ENCODE measurements around the gene BLOC1S1.

DNA sequence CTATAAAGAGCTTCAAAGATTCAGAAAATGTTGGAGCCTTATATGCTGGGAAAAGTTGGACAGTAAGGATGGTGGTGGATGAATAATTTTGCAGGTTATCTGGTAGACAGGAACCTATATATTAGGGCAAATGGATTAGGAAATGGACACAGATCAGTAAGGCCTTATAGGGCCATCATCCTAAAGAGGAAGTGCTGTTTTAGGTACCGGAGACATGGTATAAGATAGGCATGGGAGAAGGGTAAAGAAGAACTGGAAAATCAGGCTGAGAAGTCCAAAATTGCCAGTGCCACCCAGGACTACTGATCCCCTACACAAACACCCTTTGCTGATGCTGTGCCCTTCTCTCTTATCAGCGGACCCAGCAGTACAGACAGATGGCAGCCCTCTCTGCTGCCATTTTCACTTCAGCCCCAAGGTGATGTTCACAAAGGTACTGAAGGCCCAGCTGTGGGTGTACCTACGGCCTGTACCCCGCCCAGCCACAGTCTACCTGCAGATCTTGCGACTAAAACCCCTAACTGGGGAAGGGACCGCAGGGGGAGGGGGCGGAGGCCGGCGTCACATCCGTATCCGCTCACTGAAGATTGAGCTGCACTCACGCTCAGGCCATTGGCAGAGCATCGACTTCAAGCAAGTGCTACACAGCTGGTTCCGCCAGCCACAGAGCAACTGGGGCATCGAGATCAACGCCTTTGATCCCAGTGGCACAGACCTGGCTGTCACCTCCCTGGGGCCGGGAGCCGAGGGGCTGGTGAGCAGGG lies 32.6 kb downstream of the BLOC1S1 start:
- TF ChIP-seq, protein P1, sequence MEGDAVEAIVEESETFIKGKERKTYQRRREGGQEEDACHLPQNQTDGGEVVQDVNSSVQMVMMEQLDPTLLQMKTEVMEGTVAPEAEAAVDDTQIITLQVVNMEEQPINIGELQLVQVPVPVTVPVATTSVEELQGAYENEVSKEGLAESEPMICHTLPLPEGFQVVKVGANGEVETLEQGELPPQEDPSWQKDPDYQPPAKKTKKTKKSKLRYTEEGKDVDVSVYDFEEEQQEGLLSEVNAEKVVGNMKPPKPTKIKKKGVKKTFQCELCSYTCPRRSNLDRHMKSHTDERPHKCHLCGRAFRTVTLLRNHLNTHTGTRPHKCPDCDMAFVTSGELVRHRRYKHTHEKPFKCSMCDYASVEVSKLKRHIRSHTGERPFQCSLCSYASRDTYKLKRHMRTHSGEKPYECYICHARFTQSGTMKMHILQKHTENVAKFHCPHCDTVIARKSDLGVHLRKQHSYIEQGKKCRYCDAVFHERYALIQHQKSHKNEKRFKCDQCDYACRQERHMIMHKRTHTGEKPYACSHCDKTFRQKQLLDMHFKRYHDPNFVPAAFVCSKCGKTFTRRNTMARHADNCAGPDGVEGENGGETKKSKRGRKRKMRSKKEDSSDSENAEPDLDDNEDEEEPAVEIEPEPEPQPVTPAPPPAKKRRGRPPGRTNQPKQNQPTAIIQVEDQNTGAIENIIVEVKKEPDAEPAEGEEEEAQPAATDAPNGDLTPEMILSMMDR (IDR thresholded peaks at IDR 0.05) = no peak
- TF ChIP-seq ZFX (IDR thresholded peaks at IDR 0.05; ENCODE audit: borderline replicate concordance) = no peak
